ENCODE measurements around the gene GNAI2.

- TF ChIP-seq CTCF (IDR thresholded peaks at IDR 0.05) = no peak
- TF ChIP-seq POLR2AphosphoS5 (IDR thresholded peaks at IDR 0.05) = no peak
- TF ChIP-seq POLR2A (IDR thresholded peaks at IDR 0.05) = no peak
- TF ChIP-seq EP300 (IDR thresholded peaks at IDR 0.05) = no peak
These were observed 9.3 kb downstream of the GNAI2 start for GRCh38 chr3:50245251-50245745.

Data from stomach (tissue), 4 donors.